Esophagus (tissue), 2 donors: Measurements from ENCODE around the gene LETMD1. TPM values are rescaled to one million over a fixed set of nuclear protein-coding genes. Genes with fewer than 3 reads are reported as not detected.
"Not testable (repeated sequence)": the region's sequence is repeated elsewhere in the genome, so short reads cannot be mapped to it uniquely, and the experiment has no call there.

Experiments
- H3K27ac ChIP-seq, 2 donors: one replicate each; pipeline ENCODE4 v1.5.1; 2013; ENCODE audit warnings: low read depth in 2 of 2, mild to moderate bottlenecking in 2 of 2, inconsistent platforms in 1 of 2, low read length in 1 of 2, moderate library complexity in 1 of 2
- H3K27me3 ChIP-seq, 2 donors: one replicate each; pipeline ENCODE4 v1.6.1; 2013; ENCODE audit warnings: low read length in 2 of 2, control low read depth in 1 of 2, mild to moderate bottlenecking in 1 of 2; ENCODE audit not compliant: insufficient read depth in 2 of 2, control insufficient read depth in 1 of 2
- H3K36me3 ChIP-seq, 2 donors: one replicate each; pipeline ENCODE4 v1.6.1; 2013; ENCODE audit warnings: low read length in 1 of 2; ENCODE audit not compliant: control insufficient read depth in 2 of 2, insufficient read depth in 2 of 2
- H3K4me1 ChIP-seq, 2 donors: one replicate each; pipeline ENCODE4 v1.6.1; 2013; ENCODE audit warnings: low read length in 1 of 2; ENCODE audit not compliant: control insufficient read depth in 2 of 2, insufficient read depth in 2 of 2
- H3K4me3 ChIP-seq, 2 donors: one replicate each; pipeline ENCODE4 v1.5.1; 2013; ENCODE audit warnings: low read length in 2 of 2, mild to moderate bottlenecking in 2 of 2, low read depth in 1 of 2, moderate library complexity in 1 of 2
- H3K9me3 ChIP-seq, 2 donors: one replicate each; pipeline ENCODE4 v1.6.1; 2013; ENCODE audit warnings: mild to moderate bottlenecking in 2 of 2, low read depth in 1 of 2, low read length in 1 of 2, moderate library complexity in 1 of 2; ENCODE audit not compliant: control insufficient read depth in 2 of 2, insufficient read depth in 1 of 2
- WGBS, 2 donors: extraction: QIAGEN DNeasy Blood & Tissue Kit; methylation state at CpG; one replicate each; pipeline ENCODE4 v1.1.7; 2013; 5-methylcytosine and 5-hydroxymethylcytosine counted together
- polyA plus RNA-seq, 2 donors: library from polyadenylated mRNA; stranded (reverse); fragments of 200-250 nt; gene quantifications; one replicate each; pipeline ENCODE4 v1.2.3, GENCODE V29; 2013
- donor health status: healthy with polysubstance abuse.
- donor health status: Bipolar disorder and iron deficiency.

Gene LETMD1
- polyA plus RNA-seq, 2 donors, result 30.9 to 36.8 TPM

- Histone ChIP-seq H3K9me3 (no peaks in the 10 kb centered on the region), H3K36me3 (no peaks in the 10 kb centered on the region), H3K4me3 (no peak overlapping the region), H3K27me3 (no peaks in the 10 kb centered on the region), H3K27ac (no peak overlapping the region), H3K4me1 (no peaks in the 10 kb centered on the region)
- 41 to 56% methylated on average over 4 of the region's 4 CpGs for WGBS, 2 donors
Observed at GRCh38 chr12:51011955-51012354, 36.2 kb upstream of the LETMD1 start.

GRCh38 chr12:51012570-51013236, 35.4 kb upstream of the LETMD1 start:
- Histone ChIP-seq H3K27me3 (no peaks in the 10 kb centered on the region), H3K4me3 (no peak overlapping the region), H3K9me3 (no peaks in the 10 kb centered on the region), H3K36me3 (no peaks in the 10 kb centered on the region), H3K4me1 (no peaks in the 10 kb centered on the region), H3K27ac (no peak overlapping the region)
- WGBS, 2 donors, result 80 to 84% methylated on average over 5 of the region's 5 CpGs

GRCh38 chr12:51013441-51013840, 34.7 kb upstream of the LETMD1 start:
- Histone ChIP-seq H3K36me3 (no peaks in the 10 kb centered on the region), H3K9me3 (no peaks in the 10 kb centered on the region), H3K27ac (no peak overlapping the region), H3K4me1 (no peaks in the 10 kb centered on the region), H3K27me3 (no peaks in the 10 kb centered on the region), H3K4me3 (no peak overlapping the region)
- 75 to 81% methylated on average over 7 of the region's 7 CpGs for WGBS, 2 donors

GRCh38 chr12:51014467-51014866, 33.7 kb upstream of the LETMD1 start:
- H3K27ac ChIP-seq, H3K4me3 ChIP-seq, H3K27me3 ChIP-seq, H3K36me3 ChIP-seq, H3K4me1 ChIP-seq, H3K9me3 ChIP-seq: not testable (repeated sequence)
- 86 to 90% methylated on average over 9 of the region's 9 CpGs for WGBS, 2 donors

GRCh38 chr12:51017452-51017851, 30.7 kb upstream of the LETMD1 start:
- no peak overlapping the region for H3K4me3 ChIP-seq
- no peaks in the 10 kb centered on the region for H3K4me1 ChIP-seq
- no peaks in the 10 kb centered on the region for H3K27me3 ChIP-seq
- no peaks in the 10 kb centered on the region for H3K36me3 ChIP-seq
- H3K9me3 ChIP-seq, result no peaks in the 10 kb centered on the region
- no peak overlapping the region for H3K27ac ChIP-seq

GRCh38 chr12:51018956-51019355, 29.2 kb upstream of the LETMD1 start:
- H3K36me3 ChIP-seq, result no peaks in the 10 kb centered on the region
- H3K27ac ChIP-seq, result no peak overlapping the region
- no peak overlapping the region for H3K4me3 ChIP-seq
- no peaks in the 10 kb centered on the region for H3K4me1 ChIP-seq
- H3K9me3 ChIP-seq, result no peaks in the 10 kb centered on the region
- no peaks in the 10 kb centered on the region for H3K27me3 ChIP-seq
- 89 to 90% methylated on average over 2 of the region's 2 CpGs for WGBS, 2 donors

GRCh38 chr12:51019927-51020326, 28.2 kb upstream of the LETMD1 start:
- WGBS, 2 donors, result 83 to 93% methylated on average over 2 of the region's 2 CpGs
- Histone ChIP-seq H3K4me1 (no peaks in the 10 kb centered on the region), H3K4me3 (no peak overlapping the region), H3K27me3 (no peaks in the 10 kb centered on the region), H3K27ac (no peak overlapping the region), H3K9me3 (no peaks in the 10 kb centered on the region), H3K36me3 (no peaks in the 10 kb centered on the region)

GRCh38 chr12:51020448-51021182, 27.5 kb upstream of the LETMD1 start:
- no peaks in the 10 kb centered on the region for H3K36me3 ChIP-seq
- WGBS, 2 donors, result 84 to 90% methylated on average over 7 of the region's 7 CpGs
- no peaks in the 10 kb centered on the region for H3K9me3 ChIP-seq
- no peaks in the 10 kb centered on the region for H3K4me1 ChIP-seq
- H3K27ac ChIP-seq, result no peak overlapping the region
- H3K4me3 ChIP-seq, result no peak overlapping the region
- H3K27me3 ChIP-seq, result no peaks in the 10 kb centered on the region

GRCh38 chr12:51021694-51022093, 26.4 kb upstream of the LETMD1 start:
- Histone ChIP-seq H3K9me3 (no peaks in the 10 kb centered on the region), H3K4me1 (no peaks in the 10 kb centered on the region), H3K27ac (no peak overlapping the region), H3K27me3 (no peaks in the 10 kb centered on the region), H3K4me3 (no peak overlapping the region), H3K36me3 (no peaks in the 10 kb centered on the region)
- 38 to 50% methylated on average over 1 of the region's 1 CpG for WGBS, 2 donors
